ENCODE results near the gene PCDH9. TPM values are rescaled to one million over a fixed set of nuclear protein-coding genes. Genes with fewer than 3 reads are reported as not detected.

The PCDH9 gene
- total and polyA plus RNA-seq, 9 donors = 0.18 to 6.5 (median 1.3) TPM

DNA sequence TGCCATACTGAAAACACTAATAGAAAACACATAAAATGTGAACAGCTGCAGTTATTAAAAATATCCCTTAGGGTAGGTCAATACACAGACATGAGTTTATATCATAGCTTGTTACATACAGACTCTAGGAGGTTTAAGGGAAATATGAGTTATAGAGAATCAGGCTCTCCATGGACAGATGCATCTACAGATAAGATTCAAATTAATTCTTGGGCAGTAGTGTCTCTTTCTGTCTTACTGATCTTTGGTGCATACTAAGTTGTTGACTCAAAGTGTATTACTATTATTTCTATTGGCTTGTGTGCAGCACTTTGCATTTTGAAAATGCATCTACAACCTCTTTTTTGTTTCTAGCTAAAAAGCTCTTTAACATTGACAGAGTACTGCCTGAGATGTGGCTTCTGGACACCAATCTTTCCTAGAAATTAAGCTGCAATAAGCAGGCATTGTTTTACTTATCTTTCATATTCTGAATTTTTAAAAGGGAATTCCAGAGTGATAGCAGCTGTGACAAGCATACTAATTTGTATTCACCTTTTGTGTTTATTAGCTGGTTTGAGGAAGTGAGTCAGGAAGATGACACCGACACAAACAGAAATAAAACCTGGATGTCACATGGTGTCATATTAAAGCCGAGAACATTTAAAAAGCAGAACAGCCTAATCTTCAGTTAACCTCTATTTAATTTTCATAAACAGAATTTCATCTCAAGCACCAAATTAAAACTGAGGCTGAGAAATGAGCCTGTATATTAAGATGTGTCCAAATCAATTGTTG lies 399.0 kb downstream of the PCDH9 start:
- Histone ChIP-seq H3K27me3 (no peaks in the 10 kb centered on the region), H3K4me3 (no peak overlapping the region), H3K36me3 (no peaks in the 10 kb centered on the region), H3K4me1 (ENCODE audit: insufficient read depth) (peaks cover 1% of the 10 kb centered on the region), H3K9me3 (no peaks in the 10 kb centered on the region), H3K27ac (no peak overlapping the region)
- intact Hi-C loops (cut with DNase I) = no loop called here
- TF ChIP-seq EP300 (IDR thresholded peaks at IDR 0.05) (no peak), POLR2A (IDR thresholded peaks at IDR 0.05) (no peak)
- TF ChIP-seq, protein P1, sequence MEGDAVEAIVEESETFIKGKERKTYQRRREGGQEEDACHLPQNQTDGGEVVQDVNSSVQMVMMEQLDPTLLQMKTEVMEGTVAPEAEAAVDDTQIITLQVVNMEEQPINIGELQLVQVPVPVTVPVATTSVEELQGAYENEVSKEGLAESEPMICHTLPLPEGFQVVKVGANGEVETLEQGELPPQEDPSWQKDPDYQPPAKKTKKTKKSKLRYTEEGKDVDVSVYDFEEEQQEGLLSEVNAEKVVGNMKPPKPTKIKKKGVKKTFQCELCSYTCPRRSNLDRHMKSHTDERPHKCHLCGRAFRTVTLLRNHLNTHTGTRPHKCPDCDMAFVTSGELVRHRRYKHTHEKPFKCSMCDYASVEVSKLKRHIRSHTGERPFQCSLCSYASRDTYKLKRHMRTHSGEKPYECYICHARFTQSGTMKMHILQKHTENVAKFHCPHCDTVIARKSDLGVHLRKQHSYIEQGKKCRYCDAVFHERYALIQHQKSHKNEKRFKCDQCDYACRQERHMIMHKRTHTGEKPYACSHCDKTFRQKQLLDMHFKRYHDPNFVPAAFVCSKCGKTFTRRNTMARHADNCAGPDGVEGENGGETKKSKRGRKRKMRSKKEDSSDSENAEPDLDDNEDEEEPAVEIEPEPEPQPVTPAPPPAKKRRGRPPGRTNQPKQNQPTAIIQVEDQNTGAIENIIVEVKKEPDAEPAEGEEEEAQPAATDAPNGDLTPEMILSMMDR (IDR thresholded peaks at IDR 0.05) = no peak
- no peak for DNase-seq
- WGBS, 3 donors = 73 to 75% (median 75%) methylated on average over 2 of the region's 2 CpGs

DNA sequence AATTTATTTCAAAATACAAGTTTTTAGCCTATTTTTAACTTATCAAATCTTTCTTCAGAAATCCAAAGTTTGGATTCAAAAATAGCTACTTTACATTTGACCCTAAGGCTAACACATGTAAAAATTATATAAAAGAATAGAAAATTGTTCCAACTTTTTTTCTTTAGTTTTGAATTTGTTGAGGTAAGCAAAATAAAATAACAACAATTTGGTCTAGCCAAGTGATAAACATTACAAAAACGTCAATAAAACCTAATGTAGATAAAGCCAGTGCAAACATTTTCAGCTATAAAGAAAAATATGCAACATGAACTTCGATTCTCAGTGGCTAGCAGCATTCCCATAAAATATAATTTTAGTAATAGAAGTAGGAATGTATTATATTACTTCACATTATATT lies 400.3 kb downstream of the PCDH9 start:
- no peak overlapping the region for H3K4me3 ChIP-seq
- DNase-seq = no peak
- intact Hi-C loops (cut with DNase I) = no loop called here
- no peak overlapping the region for H3K27ac ChIP-seq
- H3K27me3 ChIP-seq = no peaks in the 10 kb centered on the region
- H3K36me3 ChIP-seq = no peaks in the 10 kb centered on the region
- no peaks in the 10 kb centered on the region for H3K4me1 ChIP-seq (ENCODE audit: insufficient read depth)
- TF ChIP-seq, protein P1 (IDR thresholded peaks at IDR 0.05) = no peak
- TF ChIP-seq EP300 (IDR thresholded peaks at IDR 0.05) (no peak), POLR2A (IDR thresholded peaks at IDR 0.05) (no peak)
- no peaks in the 10 kb centered on the region for H3K9me3 ChIP-seq
- WGBS, 3 donors = 13 to 21% (median 13%) methylated on average over 2 of the region's 2 CpGs

DNA sequence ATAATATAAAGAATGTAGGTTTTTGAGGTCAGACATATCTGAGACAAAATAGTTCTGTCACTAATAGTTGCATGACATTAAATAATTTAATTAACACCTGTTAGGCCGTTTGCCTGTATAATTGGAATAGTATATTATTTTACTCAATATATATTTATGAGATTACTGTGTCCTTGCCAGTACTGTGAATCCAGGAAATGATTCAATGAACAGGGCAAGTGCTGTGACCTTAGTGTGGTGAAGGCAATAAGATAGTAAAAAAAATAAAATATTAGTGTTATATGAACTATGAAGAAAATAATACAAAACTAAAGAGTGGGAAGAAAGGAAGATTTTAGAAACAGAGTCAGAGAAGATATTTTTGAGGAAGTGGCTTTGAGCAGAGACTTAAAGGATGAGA lies 403.7 kb downstream of the PCDH9 start:
- Histone ChIP-seq H3K9me3 (no peaks in the 10 kb centered on the region), H3K27ac (no peak overlapping the region), H3K36me3 (no peaks in the 10 kb centered on the region), H3K4me1 (ENCODE audit: insufficient read depth) (no peaks in the 10 kb centered on the region), H3K4me3 (no peak overlapping the region), H3K27me3 (no peaks in the 10 kb centered on the region)
- intact Hi-C loops (cut with DNase I) = no loop called here
- 11 to 25% (median 23%) methylated on average over 1 of the region's 1 CpG for WGBS, 3 donors
- TF ChIP-seq, protein P1 (IDR thresholded peaks at IDR 0.05) = no peak
- TF ChIP-seq EP300 (IDR thresholded peaks at IDR 0.05) (no peak), POLR2A (IDR thresholded peaks at IDR 0.05) (no peak)
- DNase-seq = no peak

DNA sequence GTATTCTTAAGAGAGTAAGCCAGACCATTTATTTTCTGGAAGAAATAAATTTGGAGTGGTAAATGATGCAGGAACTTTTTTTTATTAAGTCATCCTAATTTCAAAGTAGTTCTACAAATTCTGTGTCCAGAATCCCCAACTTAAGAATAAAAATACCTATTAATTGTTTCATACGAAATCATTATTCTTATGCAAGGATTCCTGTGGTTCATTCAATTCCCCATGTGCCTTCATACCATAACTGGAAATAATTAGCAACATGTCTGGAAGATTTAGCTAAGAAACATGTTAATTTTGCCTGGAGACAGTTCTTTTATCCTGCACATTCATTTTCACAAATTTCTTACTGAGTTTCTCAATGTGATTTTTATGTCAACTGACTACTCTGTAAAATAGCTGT lies 408.6 kb downstream of the PCDH9 start:
- DNase-seq = no peak
- H3K4me1 ChIP-seq (ENCODE audit: insufficient read depth) = no peaks in the 10 kb centered on the region
- 52 to 85% (median 77%) methylated on average over 1 of the region's 1 CpG for WGBS, 3 donors
- intact Hi-C loops (cut with DNase I) = no loop called here
- no peaks in the 10 kb centered on the region for H3K9me3 ChIP-seq
- H3K27ac ChIP-seq = no peak overlapping the region
- no peaks in the 10 kb centered on the region for H3K27me3 ChIP-seq
- no peak overlapping the region for H3K4me3 ChIP-seq
- no peaks in the 10 kb centered on the region for H3K36me3 ChIP-seq
- TF ChIP-seq POLR2A (IDR thresholded peaks at IDR 0.05) (no peak), EP300 (IDR thresholded peaks at IDR 0.05) (no peak)
- TF ChIP-seq, protein P1 (IDR thresholded peaks at IDR 0.05) = no peak
